Cortex of kidney (tissue), 1 donor: ENCODE measurements around the gene CSMD2.

Source experiments
- DNase-seq: peaks from one replicate; lab custom pipeline; 2025; lab: John Stamatoyannopoulos, UW

CSMD2 gene

GRCh38 chr1:33640114-33640660, 524.8 kb downstream of the CSMD2 start:
- DNase-seq: no peak

GRCh38 chr1:33637846-33638440, 527.1 kb downstream of the CSMD2 start:
- no peak for DNase-seq

DNA sequence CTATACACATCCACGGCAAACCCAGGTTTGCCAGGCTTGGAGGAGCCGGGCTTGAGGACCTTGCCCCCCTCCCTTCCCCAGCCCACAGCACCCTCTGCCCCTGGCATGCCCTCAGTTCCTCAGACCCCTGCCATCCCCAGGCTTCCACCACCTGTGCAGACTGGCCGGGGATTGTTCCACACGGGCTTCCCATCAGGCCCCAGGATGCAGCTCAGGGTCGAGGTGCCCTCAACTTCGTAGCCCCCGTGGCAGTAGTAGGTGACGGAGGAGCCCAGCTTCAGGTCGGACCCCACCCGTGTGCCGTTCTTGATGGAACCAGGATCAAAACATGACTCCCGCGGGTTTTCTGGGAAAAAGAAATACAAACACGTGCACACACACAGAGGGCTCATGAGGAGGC, 528.8 kb downstream of the CSMD2 start:
- DNase-seq: no peak

GRCh38 chr1:33635336-33636012, 529.6 kb downstream of the CSMD2 start:
- no peak for DNase-seq

- DNase-seq: no peak
Measured at GRCh38 chr1:33634806-33635205, 530.2 kb downstream of the CSMD2 start.

GRCh38 chr1:33634143-33634542, 530.9 kb downstream of the CSMD2 start:
- no peak for DNase-seq

- DNase-seq: no peak
Measured at GRCh38 chr1:33633019-33633801, 531.8 kb downstream of the CSMD2 start.

- DNase-seq: no peak
Measured at GRCh38 chr1:33630686-33631085, 534.3 kb downstream of the CSMD2 start.

- no peak for DNase-seq
Measured at GRCh38 chr1:33626801-33627200, 538.2 kb downstream of the CSMD2 start.

DNA sequence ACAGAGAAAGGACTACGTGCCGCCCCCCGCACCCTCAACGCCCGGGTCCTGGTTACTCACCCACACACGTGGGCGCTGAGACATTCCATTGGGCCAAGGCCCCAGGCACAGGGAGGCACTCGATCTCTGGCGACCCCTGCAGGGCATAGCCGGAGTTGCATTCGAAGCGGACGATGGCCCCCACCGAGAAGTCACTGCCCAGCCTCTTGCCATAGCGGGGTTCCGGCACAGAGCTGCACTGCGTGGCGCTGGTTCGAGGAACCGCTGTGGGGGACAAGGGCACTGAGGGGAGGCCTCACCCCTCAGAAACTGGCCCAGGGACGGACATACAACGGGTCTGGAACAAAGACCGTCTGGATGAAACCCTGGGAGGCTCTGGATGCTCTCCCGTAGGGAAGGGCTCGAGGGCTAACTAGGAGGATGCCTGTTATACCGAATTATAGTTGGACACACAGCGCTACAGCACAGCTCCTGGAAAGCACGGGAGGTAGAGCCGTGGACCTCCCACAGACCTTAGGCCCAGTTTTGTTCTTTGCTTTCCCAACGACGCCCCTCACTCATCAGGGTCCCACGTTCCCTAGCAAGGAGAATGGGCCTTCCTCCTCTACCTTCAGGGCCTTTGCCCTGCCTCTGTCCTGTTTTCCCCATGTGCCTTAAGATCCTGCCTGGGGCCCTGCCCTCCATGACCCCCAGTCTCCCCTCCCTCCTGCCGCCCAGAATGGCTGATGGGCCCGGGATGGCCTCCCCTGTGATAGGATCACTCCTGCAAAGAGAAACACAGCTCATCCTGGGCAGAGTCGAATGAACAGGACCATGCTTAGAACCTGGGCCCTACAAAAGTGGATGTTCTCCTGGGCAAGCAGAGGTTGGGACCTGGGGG, 539.8 kb downstream of the CSMD2 start:
- DNase-seq: no peak

DNA sequence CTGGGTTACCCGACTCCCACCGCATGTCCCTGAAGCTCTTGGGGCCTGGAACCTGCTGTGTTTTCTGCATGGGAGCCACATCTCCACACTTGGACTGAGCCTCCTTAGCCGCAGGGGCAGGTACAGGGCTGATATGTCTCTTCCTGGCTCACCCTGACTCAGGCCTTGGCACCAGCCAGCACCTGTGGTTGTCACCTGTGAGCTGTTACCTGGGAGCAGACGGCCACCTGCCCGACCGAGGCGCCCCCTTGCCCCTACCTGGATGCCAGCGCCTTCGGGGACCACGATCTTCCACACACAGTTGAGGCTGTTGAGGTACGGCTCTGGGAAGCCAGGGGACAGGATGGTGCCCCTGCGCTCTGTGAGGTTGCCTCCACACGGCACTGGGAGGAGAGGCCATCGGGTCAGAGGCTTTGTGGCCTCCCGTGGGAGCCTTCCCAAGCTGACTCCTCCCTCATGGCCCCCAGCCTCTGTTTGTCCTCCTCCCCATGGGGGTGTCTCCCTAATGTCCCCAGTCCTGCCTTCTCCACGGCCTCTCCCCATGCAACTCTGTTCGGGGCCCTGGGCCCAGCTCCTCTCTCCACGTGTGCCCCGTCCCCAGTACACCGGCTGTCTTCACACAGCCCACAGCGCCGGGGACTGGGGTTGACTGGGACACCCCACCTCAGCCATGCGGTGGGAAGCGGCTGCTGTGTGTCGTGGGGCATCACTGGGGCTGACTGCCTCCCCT, 540.6 kb downstream of the CSMD2 start:
- DNase-seq: no peak

DNA sequence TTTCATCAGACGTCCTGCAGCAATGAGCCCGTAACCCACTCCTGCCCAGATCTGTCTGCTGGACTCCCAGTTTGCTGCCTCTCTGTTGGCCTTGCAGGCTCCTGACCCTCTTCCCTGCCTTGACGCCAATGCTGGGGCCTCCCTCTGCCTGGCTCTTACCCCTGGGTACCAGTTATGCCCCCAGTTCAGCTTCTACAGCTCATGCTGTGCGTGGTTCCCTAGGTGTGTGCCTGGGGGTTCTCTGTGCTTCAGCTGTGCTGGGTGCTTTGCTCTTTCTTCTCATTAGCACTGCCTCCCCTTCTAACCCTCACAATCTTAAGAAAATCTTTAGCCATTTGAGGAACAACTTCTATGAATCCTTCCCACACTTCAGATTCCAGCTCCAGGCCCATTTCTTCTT, 541.2 kb downstream of the CSMD2 start:
- no peak for DNase-seq

- DNase-seq: no peak
Measured at GRCh38 chr1:33622757-33623156, 542.3 kb downstream of the CSMD2 start.

- no peak for DNase-seq
Measured at GRCh38 chr1:33618636-33619035, 546.4 kb downstream of the CSMD2 start.

DNA sequence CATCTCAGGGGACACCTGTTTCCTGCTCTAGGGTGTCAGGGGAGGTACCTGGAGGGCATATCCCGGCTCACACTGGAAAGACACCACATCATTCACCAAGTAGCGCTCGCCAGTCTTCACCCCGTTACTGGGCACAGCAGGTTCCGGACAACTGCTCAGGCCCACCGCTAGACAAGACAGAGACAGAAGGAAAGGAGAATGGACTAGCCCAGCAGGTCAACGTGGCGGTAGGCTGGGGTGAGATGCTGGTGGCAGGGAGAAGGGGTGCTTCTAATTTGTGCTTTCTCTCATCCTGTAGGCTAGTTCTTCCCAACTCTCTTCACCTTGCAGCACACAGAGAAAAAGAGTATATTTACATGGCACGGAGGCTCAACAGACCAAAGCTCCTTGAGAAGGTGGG, 547.6 kb downstream of the CSMD2 start:
- DNase-seq: no peak

GRCh38 chr1:33616780-33617179, 548.2 kb downstream of the CSMD2 start:
- no peak for DNase-seq

DNA sequence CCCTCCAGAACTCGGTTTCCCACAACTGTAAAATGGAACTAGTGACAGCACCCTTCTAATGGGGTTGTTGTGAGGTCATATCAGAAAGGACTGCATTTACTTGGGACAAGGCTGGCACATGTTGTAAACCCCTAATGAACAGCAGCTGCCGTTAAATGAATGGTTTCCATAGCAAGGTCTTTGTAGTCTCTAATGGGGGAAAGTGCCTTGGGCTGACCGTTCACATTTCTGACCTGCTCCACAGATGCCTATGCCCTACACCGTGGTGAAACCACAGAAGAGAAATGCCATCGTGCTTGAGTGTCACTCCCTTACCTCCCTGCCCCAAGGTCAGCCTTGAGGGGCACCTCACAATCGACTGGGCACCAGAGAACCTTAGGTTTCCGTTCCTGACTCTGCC, 549.5 kb downstream of the CSMD2 start:
- DNase-seq: no peak

DNA sequence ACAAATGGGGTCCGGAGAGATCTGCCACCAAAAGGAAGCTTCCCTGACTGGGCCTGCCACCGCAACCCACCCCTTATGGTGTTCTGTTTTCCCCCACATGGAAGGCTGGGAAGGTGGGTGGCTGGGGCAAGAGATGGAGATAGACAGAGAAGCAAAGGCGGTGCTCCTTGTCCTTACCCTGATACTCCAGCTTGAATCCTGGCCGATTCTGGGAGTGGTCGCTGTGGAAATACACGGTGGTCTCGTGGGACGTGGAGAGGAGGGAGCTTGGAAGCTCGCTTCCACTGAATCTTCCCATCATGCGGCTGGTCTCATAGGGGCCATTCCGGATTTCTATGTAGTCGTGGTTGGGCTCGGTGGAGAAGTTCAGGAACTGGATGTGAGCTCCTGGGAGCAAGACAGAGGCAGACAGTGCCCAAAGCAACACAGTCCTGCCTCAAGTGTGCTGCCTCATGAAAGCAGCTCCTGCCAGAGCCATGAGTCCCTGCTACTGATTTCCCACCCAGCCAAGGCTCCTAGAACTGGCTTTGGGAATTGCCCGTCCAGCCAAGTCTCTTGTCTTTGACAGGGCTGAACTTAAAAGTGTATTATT, 554.1 kb downstream of the CSMD2 start:
- DNase-seq: no peak

DNA sequence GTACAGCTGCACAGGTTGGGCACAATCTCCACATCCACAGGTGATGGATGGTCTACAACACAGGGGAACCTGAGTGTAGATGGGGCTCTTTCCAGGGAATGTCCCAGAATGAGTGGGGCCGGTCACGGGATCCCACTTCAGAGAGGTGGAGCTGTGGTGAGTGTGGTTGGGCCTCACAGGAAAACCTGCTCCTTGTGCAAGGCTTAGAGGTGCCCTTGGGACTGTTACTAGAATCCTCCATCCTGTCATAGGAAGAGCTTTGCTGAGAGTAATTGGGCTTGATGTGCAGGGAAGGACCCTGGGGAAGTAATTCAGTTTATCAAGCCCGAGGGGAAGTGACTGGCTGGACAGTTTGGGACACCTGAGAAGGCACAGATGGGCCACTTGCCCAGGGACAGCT, 554.6 kb downstream of the CSMD2 start:
- DNase-seq: no peak

DNA sequence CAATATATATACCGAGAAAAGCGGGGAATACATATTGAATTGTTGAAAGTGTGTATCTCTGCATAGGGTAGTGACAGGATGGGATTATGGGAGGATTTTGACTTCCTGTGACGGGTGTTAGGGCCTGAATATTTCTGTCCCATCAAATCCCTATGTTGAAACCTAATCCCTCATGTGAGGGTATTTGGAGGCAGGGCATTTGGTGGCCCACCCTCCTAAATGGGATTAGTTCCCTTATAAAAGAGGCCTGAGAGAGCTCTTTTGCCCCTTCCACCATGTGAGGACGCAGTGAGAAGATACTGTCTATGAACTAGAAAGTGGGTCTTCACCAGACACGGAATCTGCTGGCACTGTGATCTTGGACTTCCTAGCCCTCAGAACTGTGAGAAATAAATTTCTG, 555.3 kb downstream of the CSMD2 start:
- no peak for DNase-seq

DNA sequence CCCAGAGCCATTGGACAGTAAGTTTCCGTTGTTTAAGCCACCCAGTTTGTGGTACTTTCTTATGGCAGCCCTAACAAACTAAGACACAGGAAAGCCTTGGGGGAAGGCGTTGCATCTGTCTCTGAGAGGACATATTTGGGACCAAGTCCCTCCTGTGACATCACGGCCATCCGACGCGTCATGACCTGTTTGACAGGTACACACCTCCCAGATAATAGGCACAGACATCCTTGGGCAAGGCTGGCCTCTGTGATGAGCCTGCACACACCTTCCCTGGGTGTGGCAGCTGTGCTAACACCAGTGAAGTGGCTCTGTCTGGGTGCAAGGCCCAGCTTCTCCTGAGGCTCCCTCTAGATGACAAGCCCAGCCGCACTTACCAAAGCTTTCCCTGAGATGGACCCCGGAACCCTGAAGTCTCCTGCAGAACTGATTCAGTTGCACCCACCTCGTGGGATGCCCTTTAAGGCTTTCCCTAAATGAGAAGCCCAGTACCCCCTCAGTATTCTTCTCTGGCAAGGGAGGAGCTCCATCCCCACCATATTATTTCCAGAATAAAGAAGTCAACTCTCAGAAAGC, 556.1 kb downstream of the CSMD2 start:
- no peak for DNase-seq
